ENCODE data around the gene GGTA1.

GGTA1 gene

DNA sequence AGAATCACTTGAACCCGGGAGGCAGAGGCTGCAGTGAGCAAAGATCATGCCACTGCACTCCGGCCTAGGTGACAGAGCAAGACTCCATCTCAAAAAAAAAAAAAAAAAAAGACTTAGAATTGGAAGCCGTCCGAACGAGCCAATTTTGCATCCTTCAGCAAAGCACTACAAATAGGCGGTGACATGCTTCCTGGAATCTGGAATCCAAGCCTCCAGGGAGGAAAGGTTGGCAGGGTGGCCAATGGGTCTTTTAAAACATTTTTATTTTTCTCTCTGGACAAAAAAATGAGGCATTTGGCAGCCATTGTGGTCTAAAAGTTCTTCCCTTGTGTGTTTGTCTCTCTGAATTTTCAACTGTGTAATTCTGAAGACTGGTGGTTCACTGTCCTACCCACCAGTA is 26.4 kb downstream of the GGTA1 start:
- Histone ChIP-seq H3K27ac (peak overlapping the region; percentile 87 to 88), H3K36me3 (no peaks in the 10 kb centered on the region), H3K9me3 (no peaks in the 10 kb centered on the region), H3K4me3 (no peak overlapping the region), H3K4me1 (peaks cover 3 to 75% (median 55%) of the 10 kb centered on the region in 4 donors), H3K27me3 (no peaks in the 10 kb centered on the region)
- TF ChIP-seq, protein P1, sequence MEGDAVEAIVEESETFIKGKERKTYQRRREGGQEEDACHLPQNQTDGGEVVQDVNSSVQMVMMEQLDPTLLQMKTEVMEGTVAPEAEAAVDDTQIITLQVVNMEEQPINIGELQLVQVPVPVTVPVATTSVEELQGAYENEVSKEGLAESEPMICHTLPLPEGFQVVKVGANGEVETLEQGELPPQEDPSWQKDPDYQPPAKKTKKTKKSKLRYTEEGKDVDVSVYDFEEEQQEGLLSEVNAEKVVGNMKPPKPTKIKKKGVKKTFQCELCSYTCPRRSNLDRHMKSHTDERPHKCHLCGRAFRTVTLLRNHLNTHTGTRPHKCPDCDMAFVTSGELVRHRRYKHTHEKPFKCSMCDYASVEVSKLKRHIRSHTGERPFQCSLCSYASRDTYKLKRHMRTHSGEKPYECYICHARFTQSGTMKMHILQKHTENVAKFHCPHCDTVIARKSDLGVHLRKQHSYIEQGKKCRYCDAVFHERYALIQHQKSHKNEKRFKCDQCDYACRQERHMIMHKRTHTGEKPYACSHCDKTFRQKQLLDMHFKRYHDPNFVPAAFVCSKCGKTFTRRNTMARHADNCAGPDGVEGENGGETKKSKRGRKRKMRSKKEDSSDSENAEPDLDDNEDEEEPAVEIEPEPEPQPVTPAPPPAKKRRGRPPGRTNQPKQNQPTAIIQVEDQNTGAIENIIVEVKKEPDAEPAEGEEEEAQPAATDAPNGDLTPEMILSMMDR (IDR thresholded peaks at IDR 0.05) = no peak
- peak in 1 of 2 donors; percentile 79 for DNase-seq
- intact Hi-C loops (cut with DNase I; ENCODE audit: low total_unique reads) = no loop called here

GRCh38 chr9:121472446-121472845 is 27.2 kb downstream of the GGTA1 start:
- intact Hi-C loops (cut with DNase I; ENCODE audit: low total_unique reads) = no loop called here
- peaks cover 3 to 67% (median 52%) of the 10 kb centered on the region in 4 donors for H3K4me1 ChIP-seq
- TF ChIP-seq, protein P1 (IDR thresholded peaks at IDR 0.05) = no peak
- no peaks in the 10 kb centered on the region for H3K36me3 ChIP-seq
- H3K27ac ChIP-seq = peak overlapping the region; percentile 87 to 88
- no peaks in the 10 kb centered on the region for H3K9me3 ChIP-seq
- no peaks in the 10 kb centered on the region for H3K27me3 ChIP-seq
- DNase-seq = peak in 1 of 2 donors; percentile 40
- no peak overlapping the region for H3K4me3 ChIP-seq

- TF ChIP-seq, protein P1 (IDR thresholded peaks at IDR 0.05) = no peak
- no peaks in the 10 kb centered on the region for H3K9me3 ChIP-seq
- intact Hi-C loops (cut with DNase I; ENCODE audit: low total_unique reads) = loop anchor here (10.0 kb wide), 1 partner anchor 69 kb away; no protein-coding TSS in a partner anchor
- peaks cover 0 to 22% (median 10%) of the 10 kb centered on the region in 4 donors for H3K4me1 ChIP-seq
- peaks cover 7 to 18% (median 7%) of the 10 kb centered on the region in 3 donors for H3K36me3 ChIP-seq
- DNase-seq = no peak
- no peaks in the 10 kb centered on the region for H3K27me3 ChIP-seq
- no peak overlapping the region for H3K4me3 ChIP-seq
- H3K27ac ChIP-seq = no peak overlapping the region
Observed at GRCh38 chr9:121466142-121466541, 33.5 kb downstream of the GGTA1 start.

GRCh38 chr9:121464968-121465367 is 34.7 kb downstream of the GGTA1 start:
- no peaks in the 10 kb centered on the region for H3K9me3 ChIP-seq
- no peak for DNase-seq
- H3K27me3 ChIP-seq = no peaks in the 10 kb centered on the region
- no peak overlapping the region for H3K4me3 ChIP-seq
- peaks cover 9 to 24% (median 12%) of the 10 kb centered on the region in 3 donors for H3K36me3 ChIP-seq
- H3K27ac ChIP-seq = no peak overlapping the region
- intact Hi-C loops (cut with DNase I; ENCODE audit: low total_unique reads) = loop anchor here (5.0 to 10.0 kb wide), 2 partner anchors 32 to 70 kb away; partner anchors contain the start of gene GGTA1
- TF ChIP-seq, protein P1 (IDR thresholded peaks at IDR 0.05) = no peak
- peaks cover 0 to 15% (median 10%) of the 10 kb centered on the region in 4 donors for H3K4me1 ChIP-seq

GRCh38 chr9:121463026-121463807 is 36.4 kb downstream of the GGTA1 start:
- Histone ChIP-seq H3K27me3 (no peaks in the 10 kb centered on the region), H3K4me3 (no peak overlapping the region), H3K27ac (peak overlapping the region; percentile 12 to 39), H3K9me3 (no peaks in the 10 kb centered on the region), H3K36me3 (peaks cover 26 to 42% (median 26%) of the 10 kb centered on the region in 3 donors), H3K4me1 (peaks cover 0 to 15% (median 10%) of the 10 kb centered on the region in 4 donors)
- intact Hi-C loops (cut with DNase I; ENCODE audit: low total_unique reads) = loop anchor here (5.0 to 10.0 kb wide), 2 partner anchors 34 to 72 kb away; partner anchors contain the start of gene GGTA1
- TF ChIP-seq, protein P1 (IDR thresholded peaks at IDR 0.05) = peak; percentile 74 to 86
- DNase-seq = peak; percentile 55 to 77
